Activated T-cell treated with anti-CD3 and anti-CD28 coated beads, Interleukin-2, amount 50 U/mL, for 72 hours (primary cell): Measurements from ENCODE around the gene HUWE1. TPM values are rescaled to one million over a fixed set of nuclear protein-coding genes. Genes with fewer than 3 reads are reported as not detected.
A peak's percentile ranks its signal among the peaks of the same experiment; 100 is the strongest.

Experiments used
- ATAC-seq, 2 donors: fragments of 150-1000 bp; cut with Tn5 transposase; replicated peaks in 1 of 2; 2 replicates each; pipeline ENCODE4 v1.10.0; 2021; ENCODE audit warnings: moderate library complexity in 2 of 2, mild to moderate bottlenecking in 1 of 2
- DNase-seq, 2 donors: peaks; one replicate each; pipeline ENCODE4 v3.0.0; 2021 to 2022; ENCODE audit warnings: mixed read lengths in 1 of 2
- H3K27ac Mint-ChIP-seq: one replicate; pipeline ENCODE4 v1.8.0; 2022; ENCODE audit warnings: mild to moderate bottlenecking, moderate library complexity, mixed read lengths
- H3K27me3 Mint-ChIP-seq: one replicate; pipeline ENCODE4 v1.8.0; 2022; ENCODE audit warnings: low read depth, mixed read lengths
- H3K36me3 Mint-ChIP-seq, 2 donors: one replicate each; pipeline ENCODE4 v1.8.0; 2022; ENCODE audit warnings: mixed read lengths in 2 of 2, mild to moderate bottlenecking in 1 of 2; ENCODE audit not compliant: insufficient read depth in 2 of 2
- H3K4me1 Mint-ChIP-seq: one replicate; pipeline ENCODE4 v1.8.0; 2022; ENCODE audit warnings: low read depth, mixed read lengths
- H3K4me3 Mint-ChIP-seq, 2 donors: one replicate each; pipeline ENCODE4 v1.8.0; 2022; ENCODE audit warnings: mild to moderate bottlenecking in 2 of 2, mixed read lengths in 2 of 2, moderate library complexity in 2 of 2
- H3K9me3 Mint-ChIP-seq, 2 donors: one replicate each; pipeline ENCODE4 v1.8.0; 2022; ENCODE audit warnings: mixed read lengths in 2 of 2
- total RNA-seq, 2 donors: library from RNA; stranded (reverse); gene quantifications; one replicate each; pipeline ENCODE4 v1.2.3, GENCODE V29; 2022

HUWE1 gene
- total RNA-seq, 2 donors from 2014 or later: 608 to 684 TPM

DNA sequence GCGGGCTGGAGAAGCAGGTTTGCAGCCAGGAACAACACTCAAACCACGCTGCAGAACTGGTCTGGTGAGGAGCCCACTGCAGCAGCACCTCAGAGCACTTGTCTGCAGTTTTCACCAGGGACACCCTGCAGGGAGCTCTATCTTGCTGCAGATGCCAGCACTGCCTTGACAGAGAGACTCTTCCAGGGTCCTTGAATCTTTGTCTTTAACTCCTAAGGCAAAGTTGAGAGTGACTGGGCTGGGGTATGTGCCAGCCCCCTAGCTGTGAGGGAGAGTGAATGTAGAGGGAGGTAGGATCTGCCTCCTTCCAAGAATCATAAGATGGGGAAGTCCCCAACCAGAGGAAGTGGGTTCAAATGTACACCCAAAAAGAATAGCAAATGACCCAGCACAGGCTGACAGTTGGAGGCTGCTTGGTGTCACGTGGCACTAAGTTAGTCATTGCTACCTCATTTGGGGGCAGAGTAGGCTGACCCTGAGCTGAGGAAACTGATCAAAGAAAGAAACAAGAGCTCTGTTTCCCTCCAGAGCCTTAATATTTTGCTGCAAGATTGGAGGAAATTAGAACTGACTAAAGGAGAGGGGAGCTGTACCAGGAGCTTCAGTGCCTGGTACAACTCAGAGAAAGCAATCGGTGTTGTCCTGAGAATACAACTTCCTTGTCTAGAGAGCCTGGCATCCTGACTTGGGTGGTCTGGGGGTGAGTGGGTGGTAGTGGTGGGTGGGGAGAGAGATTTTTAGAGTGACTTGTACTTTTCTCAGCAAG is 28.2 kb upstream of the HUWE1 start:
- Mint-ChIP-seq H3K27ac (peak overlapping the region; percentile 96), H3K36me3 (peaks cover 11 to 19% of the 10 kb centered on the region in 2 donors), H3K27me3 (no peaks in the 10 kb centered on the region), H3K4me1 (peaks cover 64% of the 10 kb centered on the region), H3K4me3 (peak overlapping the region; percentile 82 to 96), H3K9me3 (no peaks in the 10 kb centered on the region)
- DNase-seq: peak; percentile 67 to 83
- peak; percentile 72 to 79 for ATAC-seq

DNA sequence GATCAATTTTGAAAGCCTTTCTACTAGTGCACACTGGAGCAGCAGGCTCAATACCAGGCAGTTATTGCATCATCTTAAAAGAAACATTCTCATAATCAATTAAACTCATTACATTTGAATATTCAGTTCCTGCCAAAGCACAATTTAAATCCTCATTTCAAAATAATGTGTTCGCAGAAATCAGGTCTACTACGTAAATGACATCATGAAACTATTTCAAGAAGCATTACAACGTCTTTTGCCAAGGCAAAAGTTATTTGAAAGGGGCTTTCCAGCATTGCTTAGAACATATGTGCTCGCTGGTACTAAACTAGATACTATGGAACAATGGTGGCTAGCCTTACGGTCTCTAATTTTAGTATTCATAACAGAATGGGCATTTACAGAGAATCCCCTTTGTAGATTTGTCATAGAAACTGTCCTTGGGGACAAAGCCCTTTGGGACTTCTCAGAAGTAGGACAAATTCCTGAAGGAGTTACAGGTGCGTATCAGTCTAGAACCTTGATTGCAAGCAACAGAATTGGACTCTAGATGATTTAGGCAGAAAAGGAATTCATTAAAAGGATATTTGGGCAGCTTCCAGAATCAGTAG is 27.6 kb upstream of the HUWE1 start:
- peak overlapping the region; percentile 96 for H3K27ac Mint-ChIP-seq
- no peak for DNase-seq
- H3K4me3 Mint-ChIP-seq: peak overlapping the region; percentile 82 to 96
- peak; percentile 22 to 29 for ATAC-seq
- H3K27me3 Mint-ChIP-seq: no peaks in the 10 kb centered on the region
- peaks cover 11 to 24% of the 10 kb centered on the region in 2 donors for H3K36me3 Mint-ChIP-seq
- H3K4me1 Mint-ChIP-seq: peaks cover 59% of the 10 kb centered on the region
- H3K9me3 Mint-ChIP-seq: no peaks in the 10 kb centered on the region

DNA sequence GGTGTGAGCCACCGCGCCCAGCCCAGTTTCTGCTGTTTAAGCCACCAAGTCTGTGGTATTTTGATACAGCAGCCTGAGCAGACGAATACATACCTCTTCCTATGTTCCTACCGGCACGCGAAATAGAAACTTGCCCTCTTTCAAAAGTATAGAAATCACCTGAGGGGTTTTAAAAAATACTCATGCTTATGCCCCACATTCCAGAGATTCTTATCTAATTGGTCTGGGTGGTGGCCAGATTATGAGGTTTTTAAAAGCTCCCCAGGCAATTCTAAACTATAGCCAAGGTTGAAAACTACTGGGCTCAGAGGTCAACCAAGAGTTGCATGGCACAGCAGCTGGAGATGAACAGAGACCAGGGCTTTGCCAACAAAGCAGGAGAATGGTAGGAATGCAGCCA is 24.9 kb upstream of the HUWE1 start:
- H3K27ac Mint-ChIP-seq: no peak overlapping the region
- peaks cover 37% of the 10 kb centered on the region for H3K4me1 Mint-ChIP-seq
- DNase-seq: no peak
- peak overlapping the region; percentile 17 to 32 for H3K4me3 Mint-ChIP-seq
- no peaks in the 10 kb centered on the region for H3K27me3 Mint-ChIP-seq
- no peaks in the 10 kb centered on the region for H3K9me3 Mint-ChIP-seq
- H3K36me3 Mint-ChIP-seq: peaks cover 13 to 26% of the 10 kb centered on the region in 2 donors
- no peak for ATAC-seq

DNA sequence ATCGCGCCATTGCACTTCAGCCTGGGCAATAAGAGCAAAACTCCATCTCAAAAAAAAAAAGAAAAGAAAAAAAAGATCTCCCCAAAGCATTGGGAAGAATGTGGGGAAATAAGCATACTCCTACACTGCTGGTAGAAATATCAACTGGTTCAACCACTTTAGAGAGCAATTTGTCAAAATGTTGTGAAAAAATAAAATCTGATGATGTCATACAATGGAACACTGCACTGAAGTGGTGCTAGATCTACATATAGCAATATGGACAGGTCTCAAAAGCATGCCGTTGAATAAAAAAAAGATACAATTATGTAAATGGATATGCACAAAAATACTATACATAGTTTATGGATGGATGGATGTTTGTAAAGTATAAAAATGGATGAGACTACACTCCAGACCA is 18.3 kb upstream of the HUWE1 start:
- no peak overlapping the region for H3K4me3 Mint-ChIP-seq
- peaks cover 6% of the 10 kb centered on the region for H3K27me3 Mint-ChIP-seq
- H3K27ac Mint-ChIP-seq: no peak overlapping the region
- no peak for ATAC-seq
- no peaks in the 10 kb centered on the region for H3K9me3 Mint-ChIP-seq
- H3K36me3 Mint-ChIP-seq: peaks cover 10 to 42% of the 10 kb centered on the region in 2 donors
- DNase-seq: no peak
- no peaks in the 10 kb centered on the region for H3K4me1 Mint-ChIP-seq

DNA sequence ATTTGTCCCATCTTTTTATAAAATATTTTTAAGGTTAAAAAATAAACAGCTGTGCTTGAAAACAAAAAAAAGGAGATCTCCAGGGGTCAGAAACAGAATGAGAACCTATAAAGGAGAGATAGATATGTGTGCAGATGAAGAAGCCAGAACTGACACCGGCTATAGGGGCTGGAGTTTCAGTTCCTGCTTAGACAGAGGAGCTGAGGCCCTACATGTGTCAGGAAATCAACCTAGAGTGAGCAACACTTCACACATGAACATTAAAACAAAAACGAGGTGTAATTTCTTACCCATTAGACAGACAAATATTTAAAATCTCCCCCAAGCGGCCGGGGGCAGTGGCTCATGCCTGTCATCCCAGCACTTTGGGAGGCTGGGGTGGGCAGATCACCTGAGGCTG is 17.8 kb upstream of the HUWE1 start:
- Mint-ChIP-seq H3K4me3 (no peak overlapping the region), H3K27me3 (peaks cover 6% of the 10 kb centered on the region)

DNA sequence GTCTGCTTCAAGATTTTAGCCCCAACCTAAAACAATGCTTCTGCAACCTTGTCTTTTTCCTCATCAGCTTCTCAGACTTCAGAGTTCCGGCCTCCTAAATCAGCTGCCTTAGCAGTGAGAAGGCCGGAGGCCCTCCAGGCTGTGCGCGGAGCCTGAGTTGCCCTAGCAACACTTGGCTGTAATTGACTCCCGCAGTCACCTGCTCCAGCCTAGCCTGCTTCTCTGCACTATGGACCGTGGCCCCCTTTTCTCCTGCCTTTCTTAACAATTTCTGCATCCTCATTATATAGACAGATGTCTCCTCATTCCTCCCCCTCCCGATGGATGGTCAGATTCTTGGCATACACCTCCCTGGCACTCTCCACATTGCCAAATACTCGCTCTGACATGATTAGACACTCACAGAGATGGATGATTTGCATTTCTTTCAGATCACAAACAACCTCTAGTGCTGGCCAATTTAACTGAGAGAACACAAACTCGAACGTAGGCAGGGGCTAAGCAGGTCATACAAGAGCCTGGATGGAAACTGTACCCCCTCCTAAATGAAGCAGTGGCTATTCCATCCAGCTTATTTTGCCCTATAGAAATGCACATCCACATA is 9.5 kb upstream of the HUWE1 start:
- Mint-ChIP-seq H3K4me3 (no peak overlapping the region), H3K27ac (no peak overlapping the region), H3K4me1 (peaks cover 12% of the 10 kb centered on the region), H3K36me3 (peaks cover 2 to 12% of the 10 kb centered on the region in 2 donors), H3K27me3 (peaks cover 17% of the 10 kb centered on the region), H3K9me3 (no peaks in the 10 kb centered on the region)
- DNase-seq (no peak), ATAC-seq (no peak)

More for the DNA sequence above, 17.8 kb upstream of the HUWE1 start:
- peaks cover 10 to 40% of the 10 kb centered on the region in 2 donors for H3K36me3 Mint-ChIP-seq
- ATAC-seq: no peak
- H3K27ac Mint-ChIP-seq: no peak overlapping the region
- H3K4me1 Mint-ChIP-seq: no peaks in the 10 kb centered on the region
- H3K9me3 Mint-ChIP-seq: no peaks in the 10 kb centered on the region
- DNase-seq: no peak

DNA sequence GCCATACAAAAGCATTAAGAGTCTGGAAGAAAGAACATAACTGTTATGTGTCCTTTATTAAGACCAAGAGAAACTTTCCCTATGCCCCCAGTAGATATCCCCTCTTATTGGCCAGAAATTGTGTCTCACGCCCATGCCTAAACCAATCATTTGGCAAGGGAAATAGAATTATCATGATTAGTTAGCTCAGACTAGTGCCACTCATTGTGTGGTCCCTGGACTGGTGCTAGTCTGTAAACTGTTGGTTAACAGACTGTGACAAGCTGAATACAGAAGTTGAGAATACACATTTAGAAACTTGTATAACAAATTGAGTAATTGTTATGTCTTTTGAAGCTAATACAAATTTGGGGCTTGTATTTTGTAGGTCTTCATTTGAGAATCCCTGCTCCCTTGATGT is 8.1 kb upstream of the HUWE1 start:
- ATAC-seq (no peak), DNase-seq (no peak)
- peaks cover 12% of the 10 kb centered on the region for H3K4me1 Mint-ChIP-seq
- H3K27me3 Mint-ChIP-seq: peaks cover 21% of the 10 kb centered on the region
- no peaks in the 10 kb centered on the region for H3K9me3 Mint-ChIP-seq
- no peak overlapping the region for H3K27ac Mint-ChIP-seq
- H3K4me3 Mint-ChIP-seq: no peak overlapping the region
- H3K36me3 Mint-ChIP-seq: peaks cover 2 to 7% of the 10 kb centered on the region in 2 donors

DNA sequence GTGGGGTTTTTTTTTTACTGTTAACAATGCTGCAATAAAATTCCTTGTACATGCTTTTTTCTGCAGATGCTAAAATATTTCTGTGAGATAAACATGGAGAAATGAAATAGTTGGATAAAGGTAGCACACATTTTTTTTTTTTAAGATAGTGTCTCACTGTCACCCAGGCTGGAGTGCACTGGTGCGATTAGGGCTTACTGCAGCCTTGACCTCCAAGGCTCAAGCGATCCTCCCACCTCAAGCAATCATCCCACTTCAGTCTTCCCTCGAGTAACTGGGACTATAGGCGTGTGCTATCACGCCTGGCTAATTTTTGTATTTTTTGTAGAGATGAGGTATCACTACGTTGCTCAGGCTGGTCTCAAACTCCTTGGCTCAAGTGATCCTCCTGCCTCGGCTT is 1.8 kb upstream of the HUWE1 start:
- Mint-ChIP-seq H3K27ac (no peak overlapping the region), H3K4me3 (no peak overlapping the region), H3K9me3 (no peaks in the 10 kb centered on the region), H3K36me3 (peaks cover 11 to 22% of the 10 kb centered on the region in 2 donors), H3K4me1 (peaks cover 13% of the 10 kb centered on the region), H3K27me3 (peaks cover 16% of the 10 kb centered on the region)
- no peak for DNase-seq
- no peak for ATAC-seq

DNA sequence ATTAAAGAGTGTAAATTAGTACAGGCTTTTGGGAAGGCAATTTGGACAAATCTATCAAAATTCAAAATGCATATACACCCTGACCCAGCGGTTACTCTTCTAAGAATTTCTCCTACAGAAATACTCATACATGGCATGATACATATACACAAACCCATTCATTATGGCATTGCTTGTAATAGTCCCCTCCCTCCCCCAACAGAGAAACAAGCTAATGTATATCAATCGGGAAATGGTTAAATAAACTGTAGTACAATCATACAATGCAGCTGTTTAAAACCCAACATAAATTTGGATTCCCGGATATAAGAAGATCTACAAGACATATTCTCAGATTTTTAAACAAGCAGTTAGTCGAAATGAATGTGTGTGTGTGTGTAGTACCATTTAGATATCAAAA is 808 bp downstream of the HUWE1 start:
- H3K27ac Mint-ChIP-seq: peak overlapping the region; percentile 98
- no peak for DNase-seq
- ATAC-seq: no peak

DNA sequence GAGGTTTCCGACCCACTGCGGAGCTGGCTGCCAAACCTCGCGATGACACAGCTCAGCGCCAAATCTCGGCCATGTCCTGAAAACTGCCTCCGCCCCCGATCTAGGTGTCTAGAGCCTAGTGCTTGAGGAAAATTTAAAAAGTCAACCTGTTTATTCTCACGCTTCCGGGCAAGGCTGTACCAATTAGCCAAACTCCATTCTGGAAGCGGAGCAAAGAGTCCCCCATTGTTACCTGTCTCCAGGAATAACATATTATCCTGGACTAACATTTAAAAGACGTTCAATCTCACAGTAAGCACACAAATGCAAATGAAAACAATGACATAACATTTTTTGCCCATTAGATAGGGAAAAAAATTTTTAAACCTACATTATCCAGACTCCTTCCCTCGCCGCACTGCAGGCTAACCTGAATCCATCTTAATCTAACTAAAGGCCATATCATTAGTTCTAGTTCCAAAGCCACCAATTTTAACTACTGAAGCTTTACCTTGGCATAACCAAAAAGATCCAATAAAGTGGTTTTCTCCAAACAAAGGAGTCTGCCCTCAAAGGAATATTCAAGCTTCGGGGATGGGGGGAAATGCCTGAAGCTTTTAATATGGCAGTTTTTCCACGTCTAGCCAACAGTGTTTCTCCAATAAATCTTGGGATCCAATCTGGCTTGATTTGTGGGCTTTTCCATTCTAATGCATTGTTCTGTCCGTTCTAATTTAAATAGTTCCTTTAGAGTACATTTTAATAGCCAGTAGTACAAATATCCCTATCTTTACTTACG is 1.9 kb downstream of the HUWE1 start:
- ATAC-seq (no peak), DNase-seq (no peak)
- H3K27ac Mint-ChIP-seq: peak overlapping the region; percentile 98
- H3K36me3 Mint-ChIP-seq: peaks cover 26 to 47% of the 10 kb centered on the region in 2 donors
- H3K4me1 Mint-ChIP-seq: peaks cover 39% of the 10 kb centered on the region
- H3K9me3 Mint-ChIP-seq: no peaks in the 10 kb centered on the region
- peaks cover 15% of the 10 kb centered on the region for H3K27me3 Mint-ChIP-seq
- H3K4me3 Mint-ChIP-seq: peak overlapping the region; percentile 81 to 99

More for the DNA sequence above, 808 bp downstream of the HUWE1 start:
- Mint-ChIP-seq H3K9me3 (no peaks in the 10 kb centered on the region), H3K27me3 (peaks cover 15% of the 10 kb centered on the region), H3K4me3 (peak overlapping the region; percentile 81 to 99), H3K36me3 (peaks cover 24 to 39% of the 10 kb centered on the region in 2 donors), H3K4me1 (peaks cover 29% of the 10 kb centered on the region)

DNA sequence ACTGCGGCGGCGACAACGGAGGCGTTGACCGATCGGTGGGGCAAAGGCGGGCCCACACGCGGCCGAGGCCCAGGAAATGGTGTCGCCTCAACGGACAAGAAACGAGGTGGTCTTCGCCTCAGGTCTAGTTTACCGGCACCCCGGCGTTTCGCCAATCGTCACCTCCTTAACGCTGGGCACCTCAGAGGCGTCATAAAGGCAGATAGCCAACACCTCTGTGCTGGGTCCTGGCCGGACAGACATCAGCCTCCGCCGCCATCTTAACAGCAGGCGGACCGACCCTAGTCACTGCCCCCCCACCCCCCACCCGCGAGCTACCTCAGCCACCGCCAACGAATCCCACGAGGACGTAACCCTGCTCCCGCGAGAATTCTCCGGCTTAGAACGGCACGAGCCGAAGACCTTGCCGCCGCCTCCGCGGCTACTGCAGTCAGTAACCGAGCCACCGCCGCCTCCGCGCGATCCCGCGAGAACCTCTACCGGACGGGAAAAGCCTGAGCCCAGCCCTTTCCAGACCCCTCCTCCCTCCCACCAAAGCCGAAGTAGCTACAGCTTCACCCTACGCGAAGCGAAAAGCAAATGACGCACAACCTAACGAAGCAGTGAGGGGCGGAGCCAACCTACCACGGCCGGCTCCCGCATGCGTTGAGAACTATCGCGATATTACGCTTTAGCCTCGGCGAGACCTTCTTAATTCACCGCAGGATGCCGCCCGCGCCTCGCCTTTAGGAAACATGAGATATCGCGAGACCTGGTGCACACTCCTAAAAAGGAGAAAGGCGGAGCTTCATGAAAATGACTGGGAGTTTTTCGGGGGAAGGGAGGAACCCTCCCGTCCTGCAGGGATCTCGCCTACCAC is 2.7 kb downstream of the HUWE1 start:
- Mint-ChIP-seq H3K27me3 (peaks cover 15% of the 10 kb centered on the region), H3K4me1 (peaks cover 47% of the 10 kb centered on the region), H3K9me3 (no peaks in the 10 kb centered on the region), H3K4me3 (peak overlapping the region; percentile 81 to 99), H3K27ac (peak overlapping the region; percentile 98), H3K36me3 (peaks cover 27 to 53% of the 10 kb centered on the region in 2 donors)
- peak; percentile 77 to 79 for ATAC-seq
- peak; percentile 88 to 93 for DNase-seq

DNA sequence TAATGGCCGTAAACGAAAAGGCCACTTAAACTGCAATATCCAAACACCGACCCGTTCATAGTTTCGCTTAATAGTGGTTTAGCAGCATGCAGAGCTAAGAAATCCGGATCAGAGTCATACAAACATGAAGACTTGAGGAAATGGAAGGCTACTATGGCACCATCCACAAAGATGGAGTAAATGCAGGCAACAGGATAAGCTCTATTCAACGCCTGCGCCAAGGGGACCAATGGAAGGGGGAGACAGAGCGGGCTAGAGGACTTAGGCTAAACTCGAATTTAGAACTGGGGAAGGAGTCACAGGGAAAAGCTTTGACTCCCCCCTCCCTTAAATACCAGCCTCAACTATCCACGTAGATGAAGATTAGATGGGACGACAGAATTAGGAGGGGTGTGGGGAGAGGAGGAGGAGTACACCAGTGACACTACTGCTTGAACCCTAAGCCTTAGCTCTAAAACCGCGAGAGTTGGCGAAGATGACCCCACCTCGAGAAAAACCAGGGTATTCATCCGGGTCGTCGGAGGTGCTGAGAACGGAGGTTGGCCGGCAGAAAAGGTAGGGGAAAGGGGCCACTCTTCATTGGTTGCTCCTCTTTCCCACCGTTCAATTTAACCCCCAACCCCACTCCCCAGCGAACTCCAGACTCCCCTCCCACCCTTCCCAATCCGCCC is 3.5 kb downstream of the HUWE1 start:
- ATAC-seq (no peak), DNase-seq (peak; percentile 29 to 55)
- peaks cover 19% of the 10 kb centered on the region for H3K27me3 Mint-ChIP-seq
- peak overlapping the region; percentile 81 to 99 for H3K4me3 Mint-ChIP-seq
- peaks cover 28 to 61% of the 10 kb centered on the region in 2 donors for H3K36me3 Mint-ChIP-seq
- peak overlapping the region; percentile 98 for H3K27ac Mint-ChIP-seq
- no peaks in the 10 kb centered on the region for H3K9me3 Mint-ChIP-seq
- H3K4me1 Mint-ChIP-seq: peaks cover 51% of the 10 kb centered on the region
